Measurements from ENCODE around the gene PLXNA4. TPM values are rescaled to one million over a fixed set of nuclear protein-coding genes. Genes with fewer than 3 reads are reported as not detected.

Gene PLXNA4
- total and polyA plus RNA-seq, 2 experiments from 2014 or later = 0.08 to 0.80 TPM

- Histone ChIP-seq H3F3A (replicated peaks; ENCODE audit: low read depth) (no peaks in the 10 kb centered on the region), H3K27ac (ENCODE audit: low read depth) (no peak overlapping the region), H3K79me2 (replicated peaks; ENCODE audit: insufficient read depth) (no peaks in the 10 kb centered on the region), H4K20me1 (replicated peaks; ENCODE audit: insufficient read depth) (no peaks in the 10 kb centered on the region), H3K4me1 (ENCODE audit: insufficient read depth) (no peaks in the 10 kb centered on the region), H3K9me2 (ENCODE audit: insufficient read depth) (peaks cover 9% of the 10 kb centered on the region; the same call in 1 of the 2 replicates), H2AFZ (no peak overlapping the region), H3K36me3 (ENCODE audit: insufficient read depth) (no peaks in the 10 kb centered on the region), H3K4me2 (no peak overlapping the region), H3K4me3 (no peak overlapping the region), H3K27me3 (ENCODE audit: insufficient read depth) (no peaks in the 10 kb centered on the region)
- TF ChIP-seq EZH2phosphoT487 (IDR thresholded peaks at IDR 0.05; ENCODE audit: unreplicated experiment) (no peak), POLR2AphosphoS5 (IDR thresholded peaks at IDR 0.05; ENCODE audit: low read depth) (no peak), CTCF (conservative IDR thresholded peaks at IDR 0.05; ENCODE audit: low read depth in 2 of 2) (no peak), EZH2 (IDR thresholded peaks at IDR 0.05; ENCODE audit: low read depth, unreplicated experiment) (no peak), REST (IDR thresholded peaks at IDR 0.05; ENCODE audit: unreplicated experiment) (no peak), ZNF462 (CRISPR knock-in tag; IDR thresholded peaks at IDR 0.05) (no peak), STAT1 (IDR thresholded peaks at IDR 0.05; ENCODE audit: unreplicated experiment) (no peak), ZNF331 (CRISPR knock-in tag; IDR thresholded peaks at IDR 0.05; ENCODE audit: low read depth) (no peak), ZNF114 (CRISPR knock-in tag; IDR thresholded peaks at IDR 0.05) (no peak), JUNB (IDR thresholded peaks at IDR 0.05; ENCODE audit: unreplicated experiment) (no peak), CREB1 (CRISPR knock-in tag; IDR thresholded peaks at IDR 0.05; ENCODE audit: low read depth) (no peak), NANOG (IDR thresholded peaks at IDR 0.05; ENCODE audit: borderline replicate concordance) (no peak), ETS1 (IDR thresholded peaks at IDR 0.05) (no peak)
- no peak for ATAC-seq
- no peaks in the 10 kb centered on the region for H3K36me3 Mint-ChIP-seq (ENCODE audit: low read depth)
- peaks cover 9% of the 10 kb centered on the region for H3K27me3 Mint-ChIP-seq (ENCODE audit: insufficient read depth, low read depth, poor library complexity)
- no peaks in the 10 kb centered on the region for H3K9me3 Mint-ChIP-seq
- DNase-seq (ENCODE audit: low spot score) = no peak
- H3K4me3 Mint-ChIP-seq = no peak overlapping the region
- no peaks in the 10 kb centered on the region for H3K4me1 Mint-ChIP-seq
- no peak overlapping the region for H3K27ac Mint-ChIP-seq
Measured at GRCh38 chr7:132098327-132098726, 477.9 kb downstream of the PLXNA4 start.

Measured in GM23338 (cell line).